ENCODE data around the gene GPR42.
A peak's percentile ranks its signal among the peaks of the same experiment; 100 is the strongest.

The GPR42 gene

GRCh38 chr19:35360880-35361420 is 9.9 kb upstream of the GPR42 start:
- H2AFZ ChIP-seq (ENCODE audit: low read length): 0 out of 2 replicates have a peak overlapping the region, but pooled peaks have one; percentile 18
- H3K27me3 ChIP-seq (ENCODE audit: insufficient read depth, low read length, poor library complexity, severe bottlenecking): no peaks in the 10 kb centered on the region

DNA sequence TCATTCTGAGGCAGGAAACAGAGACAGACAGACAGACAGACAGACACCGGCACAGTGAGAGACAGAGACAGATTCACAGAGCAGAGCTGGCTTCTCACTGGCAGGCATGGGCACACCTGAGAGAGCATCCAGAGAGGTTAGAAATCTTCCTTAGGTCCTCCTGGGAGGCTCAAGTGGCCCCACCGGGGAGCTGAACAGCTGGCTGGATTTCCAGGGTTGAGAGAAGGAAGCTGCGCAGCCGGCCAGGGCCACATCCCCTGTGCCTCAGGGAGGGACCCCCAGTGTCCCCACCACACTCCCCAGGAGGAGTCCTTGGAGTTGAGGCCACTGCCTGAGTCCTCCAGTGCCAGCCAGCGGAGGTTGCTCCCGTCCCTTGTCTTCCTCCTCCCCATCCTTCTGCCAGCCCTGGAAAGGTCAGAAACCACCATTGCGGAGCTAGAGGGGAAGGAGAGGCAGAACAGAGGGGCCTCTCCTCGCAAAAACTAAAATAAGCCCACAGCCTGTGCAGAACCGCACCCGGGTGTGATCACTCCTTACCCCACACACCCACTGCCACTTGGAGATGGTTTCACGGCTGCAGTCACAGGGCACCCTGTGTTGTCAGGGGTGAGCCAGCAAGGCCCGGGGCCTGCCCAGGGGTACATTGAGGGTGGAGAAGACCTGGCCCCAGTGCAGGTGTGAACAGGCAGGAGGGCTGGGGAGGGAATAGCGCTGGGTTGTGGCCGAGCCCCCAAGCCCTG is 8.4 kb upstream of the GPR42 start:
- no peaks in the 10 kb centered on the region for H3K27me3 ChIP-seq (ENCODE audit: insufficient read depth, low read length, poor library complexity, severe bottlenecking)
- no peaks in the 10 kb centered on the region for H4K20me1 ChIP-seq (ENCODE audit: insufficient read depth, low read length, poor library complexity, severe bottlenecking)
- no peak overlapping the region for H3K9ac ChIP-seq (ENCODE audit: low read depth, low read length, poor library complexity, severe bottlenecking)
- no peaks in the 10 kb centered on the region for H3K36me3 ChIP-seq (ENCODE audit: insufficient read depth, low read length)
- no peaks in the 10 kb centered on the region for H3K79me2 ChIP-seq (ENCODE audit: insufficient read depth, low read length)
- no peaks in the 10 kb centered on the region for H3K9me3 ChIP-seq (ENCODE audit: insufficient read depth, low read depth, low read length)
- H3F3A ChIP-seq (ENCODE audit: low read depth): no peaks in the 10 kb centered on the region
- no peak overlapping the region for H3K4me3 ChIP-seq (ENCODE audit: low read length, poor library complexity, severe bottlenecking)
- H3K9me2 ChIP-seq (replicated peaks; ENCODE audit: low read depth, low read length): no peaks in the 10 kb centered on the region
- H3K4me1 ChIP-seq (ENCODE audit: insufficient read depth, low read length, poor library complexity, severe bottlenecking): peaks cover 3% of the 10 kb centered on the region
- no peak overlapping the region for H3K4me2 ChIP-seq (ENCODE audit: low read depth, low read length, poor library complexity, severe bottlenecking)
- H2AFZ ChIP-seq (ENCODE audit: low read length): no peak overlapping the region
- TF ChIP-seq EZH2phosphoT487 (IDR thresholded peaks at IDR 0.05; ENCODE audit: borderline replicate concordance) (no peak), CTCF (conservative IDR thresholded peaks at IDR 0.05; ENCODE audit: low read length) (no peak)

More at GRCh38 chr19:35360880-35361420, 9.9 kb upstream of the GPR42 start:
- H4K20me1 ChIP-seq (ENCODE audit: insufficient read depth, low read length, poor library complexity, severe bottlenecking): no peaks in the 10 kb centered on the region
- no peaks in the 10 kb centered on the region for H3K79me2 ChIP-seq (ENCODE audit: insufficient read depth, low read length)
- H3K9me3 ChIP-seq (ENCODE audit: insufficient read depth, low read depth, low read length): no peaks in the 10 kb centered on the region
- H3K4me1 ChIP-seq (ENCODE audit: insufficient read depth, low read length, poor library complexity, severe bottlenecking): peaks cover 3% of the 10 kb centered on the region
- H3F3A ChIP-seq (ENCODE audit: low read depth): no peaks in the 10 kb centered on the region
- H3K9ac ChIP-seq (ENCODE audit: low read depth, low read length, poor library complexity, severe bottlenecking): no peak overlapping the region
- H3K4me3 ChIP-seq (ENCODE audit: low read length, poor library complexity, severe bottlenecking): no peak overlapping the region
- TF ChIP-seq EZH2phosphoT487 (IDR thresholded peaks at IDR 0.05; ENCODE audit: borderline replicate concordance) (no peak), CTCF (conservative IDR thresholded peaks at IDR 0.05; ENCODE audit: low read length) (no peak)
- no peaks in the 10 kb centered on the region for H3K36me3 ChIP-seq (ENCODE audit: insufficient read depth, low read length)
- no peaks in the 10 kb centered on the region for H3K9me2 ChIP-seq (replicated peaks; ENCODE audit: low read depth, low read length)
- no peak overlapping the region for H3K4me2 ChIP-seq (ENCODE audit: low read depth, low read length, poor library complexity, severe bottlenecking)

GRCh38 chr19:35363001-35363590 is 7.8 kb upstream of the GPR42 start:
- no peaks in the 10 kb centered on the region for H4K20me1 ChIP-seq (ENCODE audit: insufficient read depth, low read length, poor library complexity, severe bottlenecking)
- no peaks in the 10 kb centered on the region for H3K9me3 ChIP-seq (ENCODE audit: insufficient read depth, low read depth, low read length)
- no peaks in the 10 kb centered on the region for H3F3A ChIP-seq (ENCODE audit: low read depth)
- H3K4me1 ChIP-seq (ENCODE audit: insufficient read depth, low read length, poor library complexity, severe bottlenecking): peaks cover 2% of the 10 kb centered on the region
- no peak overlapping the region for H2AFZ ChIP-seq (ENCODE audit: low read length)
- no peak overlapping the region for H3K4me2 ChIP-seq (ENCODE audit: low read depth, low read length, poor library complexity, severe bottlenecking)
- H3K9ac ChIP-seq (ENCODE audit: low read depth, low read length, poor library complexity, severe bottlenecking): no peak overlapping the region
- no peaks in the 10 kb centered on the region for H3K36me3 ChIP-seq (ENCODE audit: insufficient read depth, low read length)
- no peaks in the 10 kb centered on the region for H3K79me2 ChIP-seq (ENCODE audit: insufficient read depth, low read length)
- no peak overlapping the region for H3K4me3 ChIP-seq (ENCODE audit: low read length, poor library complexity, severe bottlenecking)
- no peak for TF ChIP-seq EZH2phosphoT487 (IDR thresholded peaks at IDR 0.05; ENCODE audit: borderline replicate concordance)
- no peaks in the 10 kb centered on the region for H3K9me2 ChIP-seq (replicated peaks; ENCODE audit: low read depth, low read length)
- no peaks in the 10 kb centered on the region for H3K27me3 ChIP-seq (ENCODE audit: insufficient read depth, low read length, poor library complexity, severe bottlenecking)

Measured in Loucy (cell line).